ENCODE results near the gene RPUSD4. TPM values are rescaled to one million over a fixed set of nuclear protein-coding genes. Genes with fewer than 3 reads are reported as not detected.
"Not testable (repeated sequence)": the region's sequence is repeated elsewhere in the genome, so short reads cannot be mapped to it uniquely, and the experiment has no call there.

The RPUSD4 gene, protein sequence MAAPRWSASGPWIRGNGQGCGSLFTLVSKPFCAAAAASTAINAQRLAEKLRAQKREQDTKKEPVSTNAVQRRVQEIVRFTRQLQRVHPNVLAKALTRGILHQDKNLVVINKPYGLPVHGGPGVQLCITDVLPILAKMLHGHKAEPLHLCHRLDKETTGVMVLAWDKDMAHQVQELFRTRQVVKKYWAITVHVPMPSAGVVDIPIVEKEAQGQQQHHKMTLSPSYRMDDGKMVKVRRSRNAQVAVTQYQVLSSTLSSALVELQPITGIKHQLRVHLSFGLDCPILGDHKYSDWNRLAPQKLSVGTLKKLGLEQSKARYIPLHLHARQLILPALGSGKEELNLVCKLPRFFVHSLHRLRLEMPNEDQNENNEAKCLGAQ
- 10 to 100 TPM; 11.7 to 35.3 (median 23.6) TPM for total RNA-seq

DNA sequence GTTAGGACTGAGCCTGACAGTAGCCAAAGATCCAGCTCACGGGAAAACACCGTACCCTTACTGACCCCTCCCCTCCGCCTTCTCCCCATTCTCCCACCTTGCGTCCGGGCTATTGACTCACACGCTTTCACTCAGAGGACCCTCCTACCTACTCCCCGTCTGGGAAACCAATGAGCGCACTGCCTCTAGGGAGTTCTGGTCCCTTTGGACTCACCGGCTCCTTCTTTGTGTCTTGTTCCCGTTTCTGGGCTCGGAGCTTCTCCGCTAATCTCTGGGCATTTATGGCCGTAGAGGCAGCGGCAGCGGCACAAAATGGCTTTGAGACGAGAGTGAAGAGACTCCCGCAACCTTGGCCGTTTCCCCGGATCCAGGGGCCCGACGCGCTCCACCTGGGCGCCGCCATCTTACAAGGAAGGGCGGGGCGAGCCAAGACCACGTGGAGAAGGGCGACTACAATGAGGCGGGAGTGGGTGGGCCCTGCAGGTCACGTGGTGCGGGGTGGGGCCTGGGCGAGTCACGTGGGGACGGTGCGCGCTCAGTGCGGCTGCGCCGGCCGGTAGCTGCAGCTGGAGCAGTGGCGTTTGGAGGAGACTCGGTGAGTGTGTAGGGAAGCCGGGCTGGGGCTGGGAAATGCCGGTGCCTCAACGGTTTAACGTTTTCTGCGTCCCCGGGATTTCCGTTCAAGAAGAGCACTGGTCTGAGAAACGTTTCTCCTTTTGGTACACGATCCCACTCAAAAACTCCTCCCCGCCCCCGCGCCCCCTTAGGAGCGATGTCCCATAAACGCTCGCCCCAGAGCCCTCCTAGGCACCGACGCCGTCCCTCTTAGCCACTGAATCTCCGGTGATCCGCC, at the start of gene RPUSD4, which contains the start of gene FAM118B:
RPUSD4 (minus strand) TSS at position 415 of the 853 bp plus-strand sequence; CDS start at position 403, 12 bp downstream.
FAM118B (plus strand) TSS at position 547 of the 853 bp plus-strand sequence. CDS start 23,220 bp downstream, outside the sequence.
- TF ChIP-seq POLR2A (IDR thresholded peaks at IDR 0.05), result peak; percentile 75 to 94
- TF ChIP-seq, protein P1, sequence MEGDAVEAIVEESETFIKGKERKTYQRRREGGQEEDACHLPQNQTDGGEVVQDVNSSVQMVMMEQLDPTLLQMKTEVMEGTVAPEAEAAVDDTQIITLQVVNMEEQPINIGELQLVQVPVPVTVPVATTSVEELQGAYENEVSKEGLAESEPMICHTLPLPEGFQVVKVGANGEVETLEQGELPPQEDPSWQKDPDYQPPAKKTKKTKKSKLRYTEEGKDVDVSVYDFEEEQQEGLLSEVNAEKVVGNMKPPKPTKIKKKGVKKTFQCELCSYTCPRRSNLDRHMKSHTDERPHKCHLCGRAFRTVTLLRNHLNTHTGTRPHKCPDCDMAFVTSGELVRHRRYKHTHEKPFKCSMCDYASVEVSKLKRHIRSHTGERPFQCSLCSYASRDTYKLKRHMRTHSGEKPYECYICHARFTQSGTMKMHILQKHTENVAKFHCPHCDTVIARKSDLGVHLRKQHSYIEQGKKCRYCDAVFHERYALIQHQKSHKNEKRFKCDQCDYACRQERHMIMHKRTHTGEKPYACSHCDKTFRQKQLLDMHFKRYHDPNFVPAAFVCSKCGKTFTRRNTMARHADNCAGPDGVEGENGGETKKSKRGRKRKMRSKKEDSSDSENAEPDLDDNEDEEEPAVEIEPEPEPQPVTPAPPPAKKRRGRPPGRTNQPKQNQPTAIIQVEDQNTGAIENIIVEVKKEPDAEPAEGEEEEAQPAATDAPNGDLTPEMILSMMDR (IDR thresholded peaks at IDR 0.05), result no peak
- Histone ChIP-seq H3K4me3 (peak within 1 kb of the TSS; percentile 77 to 90 (median 85)), H3K4me1 (peaks cover 0 to 34% (median 5%) of the 10 kb centered on the region in 4 donors), H3K36me3 (peaks cover 0 to 26% (median 0%) of the 10 kb centered on the region in 3 donors), H3K9me3 (no peaks in the 10 kb centered on the region), H3K27me3 (no peaks in the 10 kb centered on the region), H3K27ac (peak within 1 kb of the TSS; percentile 65 to 70 (median 67))
- peak; percentile 99 to 100 (median 99) for DNase-seq

DNA sequence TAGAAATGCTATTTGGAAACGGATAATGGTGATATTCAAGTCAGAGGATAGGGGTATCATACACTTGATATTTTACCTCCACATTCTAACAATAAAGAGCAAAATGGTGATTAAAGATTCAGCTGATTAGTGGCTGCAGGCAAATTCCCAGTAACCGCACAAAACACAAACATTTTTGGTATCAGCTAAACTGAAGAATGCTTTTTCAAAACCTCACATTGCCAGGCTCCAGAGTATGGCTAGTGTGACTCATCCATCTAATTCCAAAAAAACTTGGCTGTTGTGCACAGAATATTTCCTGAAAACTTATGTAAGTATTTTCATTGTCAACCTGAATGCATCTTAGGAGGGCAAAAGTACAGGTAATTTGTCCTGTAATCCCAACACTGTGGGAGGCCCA, 46.3 kb upstream of the RPUSD4 start:
- no peak overlapping the region for H3K4me3 ChIP-seq
- TF ChIP-seq POLR2A (IDR thresholded peaks at IDR 0.05), result no peak
- TF ChIP-seq, protein P1 (IDR thresholded peaks at IDR 0.05), result no peak
- H3K36me3 ChIP-seq, result peaks cover 0 to 58% (median 0%) of the 10 kb centered on the region in 3 donors
- no peak overlapping the region for H3K27ac ChIP-seq
- H3K9me3 ChIP-seq, result no peaks in the 10 kb centered on the region
- DNase-seq, result no peak
- no peaks in the 10 kb centered on the region for H3K4me1 ChIP-seq
- H3K27me3 ChIP-seq, result no peaks in the 10 kb centered on the region

DNA sequence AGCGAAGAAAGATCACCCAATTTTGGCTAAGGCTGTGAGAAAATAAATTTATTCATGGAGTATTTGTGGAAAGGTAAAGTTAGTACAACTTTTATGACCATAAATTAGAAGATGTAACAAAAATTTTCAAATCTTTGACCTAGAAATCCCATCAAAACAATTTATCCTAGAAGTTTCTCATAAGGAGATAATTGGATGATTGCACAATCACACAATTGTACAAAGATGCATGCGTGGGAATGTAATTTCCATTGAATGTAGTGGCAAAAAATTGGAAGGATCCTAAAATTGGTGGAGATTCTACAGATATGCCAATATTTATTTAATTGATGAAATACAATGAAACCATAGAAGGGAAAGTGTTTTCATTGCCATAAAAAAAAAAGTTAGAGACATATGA, 45.7 kb upstream of the RPUSD4 start:
- no peaks in the 10 kb centered on the region for H3K9me3 ChIP-seq
- TF ChIP-seq, protein P1 (IDR thresholded peaks at IDR 0.05), result no peak
- TF ChIP-seq POLR2A (IDR thresholded peaks at IDR 0.05), result no peak
- H3K27ac ChIP-seq, result no peak overlapping the region
- H3K27me3 ChIP-seq, result no peaks in the 10 kb centered on the region
- peaks cover 0 to 58% (median 0%) of the 10 kb centered on the region in 3 donors for H3K36me3 ChIP-seq
- H3K4me1 ChIP-seq, result no peaks in the 10 kb centered on the region
- H3K4me3 ChIP-seq, result no peak overlapping the region
- DNase-seq, result no peak

DNA sequence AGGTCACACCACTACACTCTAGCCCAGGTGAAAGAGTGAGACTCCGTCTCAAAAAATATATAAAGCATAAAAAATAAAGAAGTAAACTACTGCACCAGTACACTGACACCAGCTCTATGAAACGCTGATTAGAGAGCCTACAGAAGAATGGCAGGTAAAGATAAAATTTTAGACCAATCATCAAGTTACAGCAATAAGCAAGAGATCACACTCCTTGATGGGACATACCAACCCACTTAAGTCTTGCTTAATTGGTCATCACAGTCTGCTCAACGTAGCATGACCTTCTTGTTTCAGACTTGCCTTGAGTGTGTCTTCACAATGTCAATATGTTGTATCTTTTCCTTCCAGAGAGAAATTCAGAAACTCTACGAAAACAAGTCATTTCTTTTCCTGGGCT, 44.8 kb upstream of the RPUSD4 start:
- TF ChIP-seq, protein P1 (IDR thresholded peaks at IDR 0.05), result no peak
- no peak for TF ChIP-seq POLR2A (IDR thresholded peaks at IDR 0.05)
- Histone ChIP-seq H3K27me3 (no peaks in the 10 kb centered on the region), H3K4me1 (no peaks in the 10 kb centered on the region), H3K27ac (no peak overlapping the region), H3K9me3 (no peaks in the 10 kb centered on the region), H3K36me3 (peaks cover 0 to 58% (median 0%) of the 10 kb centered on the region in 3 donors), H3K4me3 (no peak overlapping the region)
- DNase-seq, result no peak

- not testable (repeated sequence) for DNase-seq, H3K9me3 ChIP-seq, H3K4me1 ChIP-seq, H3K27ac ChIP-seq, H3K27me3 ChIP-seq, H3K4me3 ChIP-seq
- peaks cover 0 to 56% (median 0%) of the 10 kb centered on the region in 3 donors for H3K36me3 ChIP-seq
Observed at GRCh38 chr11:126255507-126255906, 44.1 kb upstream of the RPUSD4 start.
